CD14-positive monocyte (primary cell): ENCODE measurements around the gene INTS2. TPM values are rescaled to one million over a fixed set of nuclear protein-coding genes. Genes with fewer than 3 reads are reported as not detected.

Experiments
- DNase-seq, 3 donors: peaks; one replicate each; pipeline ENCODE4 v3.0.0-alpha.2; 2011 to 2022
- H2AFZ ChIP-seq: 2 replicates; pipeline ENCODE4 v1.6.0; 2012; ENCODE audit warnings: mild to moderate bottlenecking, low read depth, low read length, inconsistent platforms; ENCODE audit not compliant: insufficient read depth, poor library complexity, severe bottlenecking
- H3K27ac ChIP-seq, 2 donors: 1 replicate in 1 of 2; 2 replicates in 1 of 2; pipeline ENCODE4 v1.5.1; 2012 to 2013; ENCODE audit warnings: low read length in 2 of 2, control low read depth in 1 of 2, inconsistent platforms in 1 of 2, low read depth in 1 of 2, mild to moderate bottlenecking in 1 of 2
- H3K27me3 ChIP-seq, 2 donors: one replicate each; pipeline versions ENCODE4 v1.6.0 to v1.6.1; 2011 to 2013; ENCODE audit warnings: low read length in 2 of 2; ENCODE audit not compliant: control insufficient read depth in 2 of 2, insufficient read depth in 2 of 2
- H3K36me3 ChIP-seq, 2 donors: replicated peaks in 1 of 2; 1 replicate in 1 of 2; 2 replicates in 1 of 2; pipeline versions ENCODE4 v1.5.1 to v1.6.1; 2012 to 2013; ENCODE audit warnings: low read length in 2 of 2, control low read depth in 1 of 2, inconsistent platforms in 1 of 2, mild to moderate bottlenecking in 1 of 2; ENCODE audit not compliant: insufficient read depth in 2 of 2, control insufficient read depth in 1 of 2
- H3K4me1 ChIP-seq, 2 donors: 1 replicate in 1 of 2; 2 replicates in 1 of 2; pipeline versions ENCODE4 v1.5.1 to v1.6.1; 2012 to 2013; ENCODE audit warnings: low read length in 2 of 2, control low read depth in 1 of 2, inconsistent platforms in 1 of 2, mild to moderate bottlenecking in 1 of 2, moderate library complexity in 1 of 2; ENCODE audit not compliant: insufficient read depth in 2 of 2, control insufficient read depth in 1 of 2
- H3K4me2 ChIP-seq: replicated peaks from 2 replicates; pipeline ENCODE3; 2012; ENCODE audit warnings: low read length, moderate library complexity, mild to moderate bottlenecking; ENCODE audit not compliant: poor library complexity, severe bottlenecking; ENCODE audit errors: extremely low read depth
- H3K4me3 ChIP-seq, 3 experiments: fragments of 200-600 bp in 1 of 3; sonication (generic) in 1 of 3; replicated peaks in 1 of 3; 1 replicate in 2 of 3; 2 replicates in 1 of 3; pipeline ENCODE4 v1.5.1; 2011 to 2013; ENCODE audit warnings: low read length in 3 of 3, mild to moderate bottlenecking in 3 of 3, control low read depth in 2 of 3, low read depth in 2 of 3, inconsistent platforms in 1 of 3, moderate library complexity in 1 of 3
- H3K79me2 ChIP-seq: 2 replicates; pipeline ENCODE4 v1.6.0; 2012; ENCODE audit warnings: mild to moderate bottlenecking, control low read depth, inconsistent platforms, low read length, moderate library complexity; ENCODE audit not compliant: insufficient read depth
- H3K9ac ChIP-seq: 2 replicates; pipeline ENCODE4 v1.6.0; 2017; ENCODE audit warnings: low read length, mild to moderate bottlenecking; ENCODE audit not compliant: insufficient read depth, poor library complexity, severe bottlenecking
- H3K9me3 ChIP-seq, 2 donors: replicated peaks in 1 of 2; 1 replicate in 1 of 2; 2 replicates in 1 of 2; pipeline versions ENCODE4 v1.5.1 to v1.6.1; 2012 to 2013; ENCODE audit warnings: low read length in 2 of 2, control low read depth in 1 of 2; ENCODE audit not compliant: control insufficient read depth in 1 of 2, insufficient read depth in 1 of 2
- H4K20me1 ChIP-seq: 2 replicates; pipeline ENCODE4 v1.6.0; 2012; ENCODE audit warnings: mild to moderate bottlenecking, low read length, control low read depth, moderate library complexity; ENCODE audit not compliant: insufficient read depth
- H3K27ac Mint-ChIP-seq, 7 donors: one replicate each; pipeline ENCODE4 v1.8.0; 2020; ENCODE audit warnings: mild to moderate bottlenecking in 7 of 7, mixed read lengths in 7 of 7, moderate library complexity in 6 of 7, inconsistent platforms in 2 of 7
- H3K27me3 Mint-ChIP-seq, 3 donors: one replicate each; pipeline ENCODE4 v1.8.0; 2021 to 2022; ENCODE audit warnings: low read depth in 3 of 3, mild to moderate bottlenecking in 3 of 3, mixed read lengths in 3 of 3, moderate library complexity in 3 of 3, inconsistent platforms in 1 of 3
- H3K36me3 Mint-ChIP-seq, 2 donors: one replicate each; pipeline ENCODE4 v1.8.0; 2020; ENCODE audit warnings: mixed read lengths in 2 of 2, inconsistent platforms in 1 of 2, mild to moderate bottlenecking in 1 of 2
- H3K4me1 Mint-ChIP-seq: one replicate; pipeline ENCODE4 v1.8.0; 2020; ENCODE audit warnings: mild to moderate bottlenecking, mixed read lengths
- H3K4me3 Mint-ChIP-seq, 2 donors: one replicate each; pipeline ENCODE4 v1.8.0; 2020; ENCODE audit warnings: mild to moderate bottlenecking in 2 of 2, mixed read lengths in 2 of 2, moderate library complexity in 1 of 2
- H3K9me3 Mint-ChIP-seq, 7 donors: one replicate each; pipeline ENCODE4 v1.8.0; 2020 to 2022; ENCODE audit warnings: mixed read lengths in 7 of 7, mild to moderate bottlenecking in 6 of 7, moderate library complexity in 6 of 7, inconsistent platforms in 2 of 7
- CTCF ChIP-seq: fragments of 200-600 bp; IDR thresholded peaks from one replicate; pipeline ENCODE4 v1.8.0; 2022; ENCODE audit warnings: antibody characterized with exemption, mild to moderate bottlenecking
- WGBS: methylation state at CpG from one replicate; pipeline ENCODE4 v1.1.5; 2013; ENCODE audit warnings: missing lambda C conversion rate; ENCODE audit not compliant: insufficient coverage; 5-methylcytosine and 5-hydroxymethylcytosine counted together
- intact Hi-C, 2 donors: fragments of 100-400 bp; cut with micrococcal nuclease; formaldehyde crosslinking; loops; one replicate each; pipeline versions ENCODE4 v1.15.0 to v1.15.1; 2023
- polyA plus RNA-seq, 3 donors: library from polyadenylated mRNA; depleted of rRNA in 1 of 3; unstranded in 2 of 3; stranded (reverse) in 1 of 3; fragments of 300-500 nt in 2 of 3; fragments of >200 nt in 1 of 3; fragmentation: Illumina TruSeq in 2 of 3; gene quantifications; 1 replicate in 2 of 3; 2 replicates in 1 of 3; pipeline ENCODE4 v1.2.3, GENCODE V29; 2012 to 2021

The INTS2 gene
- polyA plus RNA-seq, 3 donors, result 2.2 to 2.9 (median 2.6) TPM

GRCh38 chr17:61946359-61946758, 18.6 kb upstream of the INTS2 start:
- H3K36me3 Mint-ChIP-seq, result peaks cover 60 to 74% of the 10 kb centered on the region in 2 donors
- no peak overlapping the region for H3K9ac ChIP-seq
- no peak overlapping the region for H3K4me3 Mint-ChIP-seq
- H3K4me1 ChIP-seq, result no peaks in the 10 kb centered on the region
- H3K4me3 ChIP-seq, result no peak overlapping the region
- no peaks in the 10 kb centered on the region for H3K9me3 ChIP-seq
- DNase-seq, result no peak
- H2AFZ ChIP-seq, result no peak overlapping the region
- H3K27ac Mint-ChIP-seq, result no peak overlapping the region
- no peaks in the 10 kb centered on the region for H3K4me1 Mint-ChIP-seq
- no peaks in the 10 kb centered on the region for H3K27me3 Mint-ChIP-seq
- H3K27ac ChIP-seq, result no peak overlapping the region
- WGBS, result no CpG with 5 or more reads among the region's 2 CpGs
- TF ChIP-seq CTCF, result no peak
- no peaks in the 10 kb centered on the region for H3K27me3 ChIP-seq
- no peaks in the 10 kb centered on the region for H3K9me3 Mint-ChIP-seq
- H3K79me2 ChIP-seq, result no peaks in the 10 kb centered on the region
- intact Hi-C loops, result no loop called here
- peaks cover 88 to 98% of the 10 kb centered on the region in 2 donors for H3K36me3 ChIP-seq
- peaks cover 4% of the 10 kb centered on the region for H4K20me1 ChIP-seq
- H3K4me2 ChIP-seq, result no peak overlapping the region

- no peak for TF ChIP-seq CTCF
- Histone ChIP-seq H3K27ac (no peak overlapping the region), H3K27me3 (no peaks in the 10 kb centered on the region), H4K20me1 (peaks cover 4% of the 10 kb centered on the region), H3K9ac (no peak overlapping the region), H3K4me2 (no peak overlapping the region), H3K9me3 (no peaks in the 10 kb centered on the region), H3K4me1 (no peaks in the 10 kb centered on the region), H3K4me3 (no peak overlapping the region), H3K36me3 (peaks cover 60 to 70% of the 10 kb centered on the region in 2 donors), H3K79me2 (no peaks in the 10 kb centered on the region), H2AFZ (no peak overlapping the region)
- Mint-ChIP-seq H3K4me1 (no peaks in the 10 kb centered on the region), H3K4me3 (no peak overlapping the region), H3K9me3 (no peaks in the 10 kb centered on the region), H3K27ac (no peak overlapping the region), H3K27me3 (no peaks in the 10 kb centered on the region), H3K36me3 (peaks cover 38 to 55% of the 10 kb centered on the region in 2 donors)
- DNase-seq, result no peak
- intact Hi-C loops, result no loop called here
- WGBS, result no CpG with 5 or more reads among the region's 1 CpG
These were observed 15.3 kb upstream of the INTS2 start for GRCh38 chr17:61943117-61943516.
